ACC112 (cell line): ENCODE data around the gene PDLIM1.

Source experiments
- H2AFZ ChIP-seq: fragments of 200-600 bp; sonication (generic); one replicate; pipeline ENCODE4 v1.6.0; 2017; ENCODE audit warnings: antibody characterized with exemption, low read length; ENCODE audit not compliant: unreplicated experiment
- H3K27ac ChIP-seq: fragments of 200-600 bp; sonication (generic); 2 replicates; pipeline ENCODE4 v1.5.1; 2014; ENCODE audit warnings: low read depth, mild to moderate bottlenecking, antibody characterized with exemption, low read length, moderate library complexity
- H3K27me3 ChIP-seq: fragments of 200-600 bp; sonication (generic); 2 replicates; pipeline ENCODE4 v1.6.1; 2014; ENCODE audit warnings: mild to moderate bottlenecking, antibody characterized with exemption, low read length, moderate library complexity, mixed read lengths; ENCODE audit not compliant: insufficient read depth
- H3K36me3 ChIP-seq: fragments of 200-600 bp; sonication (generic); 2 replicates; pipeline ENCODE4 v1.6.1; 2016; ENCODE audit warnings: mild to moderate bottlenecking, antibody characterized with exemption, low read length, moderate library complexity, mixed read lengths; ENCODE audit not compliant: insufficient read depth
- H3K4me1 ChIP-seq: fragments of 200-600 bp; sonication (generic); one replicate; pipeline ENCODE4 v1.6.1; 2016; ENCODE audit warnings: low read length, mixed read lengths; ENCODE audit not compliant: insufficient read depth, unreplicated experiment, control insufficient read depth
- H3K4me3 ChIP-seq: fragments of 200-600 bp; sonication (generic); 2 replicates; pipeline ENCODE4 v1.5.1; 2014; ENCODE audit warnings: mild to moderate bottlenecking, low read depth, low read length
- H3K79me2 ChIP-seq: fragments of 200-600 bp; sonication (generic); one replicate; pipeline ENCODE4 v1.6.0; 2016; ENCODE audit warnings: low read length; ENCODE audit not compliant: control insufficient read depth, unreplicated experiment, insufficient read depth

Gene PDLIM1

DNA sequence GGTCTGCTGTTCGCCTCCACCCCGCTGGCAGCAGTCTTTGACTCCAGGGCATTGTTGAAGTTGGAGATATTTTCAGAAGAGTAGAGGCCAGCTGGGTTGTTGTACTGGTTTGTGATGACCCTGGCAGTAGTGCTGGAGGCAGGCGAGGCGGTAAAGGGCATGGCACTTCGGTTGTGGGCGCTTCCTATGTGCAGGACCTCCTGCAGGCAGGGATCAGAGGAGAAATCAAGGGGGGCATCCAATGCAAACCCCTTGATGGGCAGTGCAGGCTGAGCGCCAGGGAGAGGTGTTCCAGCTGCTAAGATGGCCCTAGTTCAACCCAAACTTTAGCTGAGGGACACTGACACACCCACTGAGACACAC, 27.0 kb downstream of the PDLIM1 start:
- peaks cover 12% of the 10 kb centered on the region for H3K36me3 ChIP-seq
- no peak overlapping the region for H3K27ac ChIP-seq
- H3K79me2 ChIP-seq, result peaks cover 4% of the 10 kb centered on the region
- no peaks in the 10 kb centered on the region for H3K27me3 ChIP-seq
- no peak overlapping the region for H3K4me3 ChIP-seq
- peaks cover 38% of the 10 kb centered on the region for H3K4me1 ChIP-seq
- H2AFZ ChIP-seq, result no peak overlapping the region

DNA sequence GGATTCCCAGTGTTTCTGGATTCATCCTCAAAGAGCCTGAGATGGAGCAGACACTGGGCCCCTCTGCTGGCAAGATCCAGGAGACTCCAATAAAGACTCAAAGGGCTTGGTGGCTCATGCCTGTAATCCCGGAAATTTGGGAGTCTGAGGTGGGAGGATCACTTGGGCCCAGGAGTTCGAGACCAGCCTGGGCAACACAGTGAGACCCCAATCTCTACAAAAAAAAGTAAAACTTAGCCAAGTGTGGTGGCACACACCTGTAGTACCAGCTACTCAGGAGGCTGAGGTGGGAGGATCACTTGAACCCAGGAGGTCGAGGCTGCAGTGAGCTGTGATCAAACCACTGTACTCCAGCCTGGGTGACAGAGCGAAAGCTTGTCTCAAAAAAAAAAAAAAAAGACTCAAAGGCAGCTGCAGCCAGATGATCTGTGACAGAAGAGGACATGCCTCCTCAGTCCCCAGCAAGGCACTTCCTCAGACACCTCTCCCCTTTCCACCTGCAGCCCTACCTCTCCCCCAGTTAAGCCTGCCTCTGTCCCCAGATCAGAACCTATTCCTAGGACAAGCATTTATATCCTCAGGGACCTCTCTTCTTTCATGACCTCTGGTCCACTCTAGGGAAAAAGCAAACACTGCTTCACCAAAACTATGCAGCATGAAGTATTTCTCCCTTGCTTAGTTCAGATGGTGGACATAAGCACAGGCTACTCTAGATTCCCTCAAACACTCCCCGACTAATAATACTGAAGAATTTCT, 27.9 kb downstream of the PDLIM1 start:
- H3K27me3 ChIP-seq, result no peaks in the 10 kb centered on the region
- peaks cover 17% of the 10 kb centered on the region for H3K36me3 ChIP-seq
- no peak overlapping the region for H3K4me3 ChIP-seq
- no peak overlapping the region for H2AFZ ChIP-seq
- peaks cover 30% of the 10 kb centered on the region for H3K4me1 ChIP-seq
- H3K27ac ChIP-seq, result no peak overlapping the region
- peaks cover 4% of the 10 kb centered on the region for H3K79me2 ChIP-seq

DNA sequence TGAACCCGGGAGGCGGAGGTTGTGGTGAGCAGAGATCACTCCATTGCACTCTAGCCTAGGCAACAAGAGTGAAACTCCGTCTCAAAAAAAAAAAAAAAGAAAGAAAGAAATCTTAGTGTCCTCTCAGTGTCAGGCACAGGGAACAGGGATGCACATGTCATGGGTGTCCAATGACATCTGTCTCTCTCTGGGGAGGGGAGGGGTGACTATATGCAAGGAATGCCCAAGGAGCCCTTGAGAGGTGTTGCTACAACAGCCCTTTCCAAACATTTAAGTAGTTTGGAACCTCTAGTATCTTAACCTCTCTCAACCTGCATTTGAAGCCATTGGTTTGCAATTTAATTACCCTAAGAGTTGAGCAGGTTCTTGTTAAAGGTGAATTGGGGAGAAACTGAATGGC, 28.9 kb downstream of the PDLIM1 start:
- Histone ChIP-seq H3K4me1 (peaks cover 26% of the 10 kb centered on the region), H3K36me3 (peaks cover 24% of the 10 kb centered on the region), H3K27ac (peak overlapping the region; percentile 99), H3K79me2 (peaks cover 4% of the 10 kb centered on the region), H3K27me3 (no peaks in the 10 kb centered on the region), H2AFZ (no peak overlapping the region), H3K4me3 (no peak overlapping the region)

DNA sequence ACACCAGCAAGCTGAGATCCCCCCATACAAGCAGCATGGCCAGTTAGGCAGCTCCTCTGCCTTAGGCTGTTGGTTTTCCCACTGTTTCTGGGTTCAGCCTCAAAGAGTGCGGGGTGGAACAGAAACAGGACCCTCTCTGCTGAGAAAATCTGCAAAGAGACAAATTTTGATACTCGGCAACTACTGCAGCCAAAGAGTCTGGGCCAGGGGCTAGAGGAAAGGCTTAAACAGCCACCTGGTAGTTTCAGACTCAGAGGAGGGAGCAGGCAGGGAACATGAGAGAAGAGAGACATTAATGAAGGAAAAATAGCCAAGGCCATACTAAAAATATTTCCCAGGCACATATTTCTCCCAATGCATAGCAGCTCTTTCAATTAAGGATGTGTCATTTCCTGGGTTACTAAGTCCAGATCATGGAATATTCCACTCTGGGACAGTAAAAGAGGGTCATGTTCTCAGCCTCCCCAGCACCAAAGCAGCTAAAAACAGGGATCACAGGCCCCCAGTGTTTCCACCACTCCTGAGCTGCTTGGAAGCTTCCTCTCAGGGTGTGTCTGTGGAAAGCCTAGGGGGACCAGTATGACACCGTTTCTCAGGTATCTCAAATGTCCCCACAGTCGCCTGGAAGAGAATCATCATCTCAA, 29.8 kb downstream of the PDLIM1 start:
- no peak overlapping the region for H2AFZ ChIP-seq
- peak overlapping the region; percentile 61 for H3K4me3 ChIP-seq
- H3K79me2 ChIP-seq, result peaks cover 4% of the 10 kb centered on the region
- no peaks in the 10 kb centered on the region for H3K27me3 ChIP-seq
- peaks cover 20% of the 10 kb centered on the region for H3K4me1 ChIP-seq
- peak overlapping the region; percentile 99 for H3K27ac ChIP-seq
- H3K36me3 ChIP-seq, result peaks cover 30% of the 10 kb centered on the region

DNA sequence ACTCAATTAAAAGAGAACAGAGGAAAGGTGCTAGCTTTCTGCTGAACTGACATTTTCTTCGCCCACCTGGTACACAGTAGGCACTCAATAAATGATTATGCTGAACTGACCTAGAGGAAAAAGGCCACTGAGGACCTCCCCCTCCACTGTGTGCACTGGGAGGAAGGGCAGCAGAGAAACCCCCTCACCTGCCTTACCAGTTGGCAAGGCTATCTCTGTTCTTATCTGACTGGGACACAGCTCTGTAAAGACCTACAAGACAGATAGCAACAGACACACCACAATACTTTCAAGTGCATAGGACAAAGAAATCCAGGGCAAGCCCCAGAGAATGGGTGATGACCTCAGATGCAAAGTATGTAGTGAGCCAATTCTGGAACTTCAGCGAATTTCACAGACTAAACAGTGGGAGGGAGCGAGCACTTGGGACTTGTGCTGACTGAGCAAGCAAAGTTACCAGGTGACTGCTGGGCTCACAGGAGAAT, 30.4 kb downstream of the PDLIM1 start:
- peaks cover 30% of the 10 kb centered on the region for H3K36me3 ChIP-seq
- peaks cover 20% of the 10 kb centered on the region for H3K4me1 ChIP-seq
- peak overlapping the region; percentile 61 for H3K4me3 ChIP-seq
- H3K27ac ChIP-seq, result peak overlapping the region; percentile 99
- peaks cover 4% of the 10 kb centered on the region for H3K79me2 ChIP-seq
- no peaks in the 10 kb centered on the region for H3K27me3 ChIP-seq
- no peak overlapping the region for H2AFZ ChIP-seq

DNA sequence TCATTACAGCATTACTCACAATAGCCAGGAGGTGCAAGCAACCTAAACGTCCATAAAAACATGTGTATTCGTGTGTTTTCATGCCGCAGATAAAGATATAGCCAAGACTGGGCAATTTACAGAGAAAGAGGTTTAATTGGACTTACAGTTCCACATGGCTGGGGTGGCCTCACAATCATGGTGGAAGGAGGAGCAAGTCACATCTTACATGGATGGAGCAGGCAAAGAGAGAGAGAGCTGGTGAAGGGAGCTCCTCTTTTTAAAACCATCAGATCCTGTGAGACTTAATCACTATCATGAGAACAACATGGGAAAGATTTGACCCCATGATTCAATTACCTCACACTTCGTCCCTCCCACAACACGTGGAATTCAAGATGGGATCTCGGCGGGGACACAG, 33.0 kb downstream of the PDLIM1 start:
- Histone ChIP-seq H2AFZ (no peak overlapping the region), H3K79me2 (peaks cover 10% of the 10 kb centered on the region), H3K36me3 (peaks cover 30% of the 10 kb centered on the region), H3K27me3 (no peaks in the 10 kb centered on the region), H3K4me1 (peaks cover 24% of the 10 kb centered on the region), H3K27ac (no peak overlapping the region), H3K4me3 (no peak overlapping the region)

DNA sequence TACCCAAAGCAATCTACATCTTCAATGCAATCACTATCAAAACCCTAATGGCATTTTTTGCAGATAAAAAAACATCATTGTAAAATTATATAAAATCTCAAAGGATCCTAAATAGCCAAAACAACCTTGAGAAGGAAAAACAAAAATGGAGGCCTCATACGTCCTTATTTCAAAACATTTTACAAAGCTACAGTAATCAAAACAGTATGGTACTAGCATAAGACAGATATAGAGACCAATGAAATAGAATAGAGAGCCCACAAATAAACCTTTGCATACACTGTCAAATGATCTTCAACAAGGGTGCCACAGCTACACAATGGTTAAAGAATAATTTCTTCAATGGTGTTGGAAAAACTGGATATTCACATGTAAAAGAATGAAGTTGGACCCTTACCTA, 34.5 kb downstream of the PDLIM1 start:
- H3K79me2 ChIP-seq, result peaks cover 12% of the 10 kb centered on the region
- no peak overlapping the region for H2AFZ ChIP-seq
- peaks cover 20% of the 10 kb centered on the region for H3K4me1 ChIP-seq
- no peak overlapping the region for H3K27ac ChIP-seq
- peaks cover 30% of the 10 kb centered on the region for H3K36me3 ChIP-seq
- H3K27me3 ChIP-seq, result no peaks in the 10 kb centered on the region
- no peak overlapping the region for H3K4me3 ChIP-seq

DNA sequence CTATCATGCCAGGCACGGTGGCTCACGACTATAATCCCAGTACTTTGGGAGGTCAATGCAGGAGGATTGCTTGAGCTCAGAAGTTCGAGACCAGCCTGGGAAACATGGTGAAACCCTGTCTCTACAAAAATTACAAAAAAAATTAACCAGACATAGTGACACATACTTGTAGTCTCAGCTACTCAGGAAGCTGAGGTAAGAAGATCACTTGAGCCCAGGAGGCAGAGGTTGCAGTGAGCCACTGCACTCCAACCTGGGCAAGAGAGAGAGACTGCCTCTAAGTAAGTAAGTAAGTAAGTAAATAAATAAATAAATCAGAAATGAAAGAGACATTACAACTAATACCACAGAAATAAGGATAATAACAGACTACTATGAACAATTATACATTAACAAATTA, 36.2 kb downstream of the PDLIM1 start:
- peaks cover 22% of the 10 kb centered on the region for H3K36me3 ChIP-seq

DNA sequence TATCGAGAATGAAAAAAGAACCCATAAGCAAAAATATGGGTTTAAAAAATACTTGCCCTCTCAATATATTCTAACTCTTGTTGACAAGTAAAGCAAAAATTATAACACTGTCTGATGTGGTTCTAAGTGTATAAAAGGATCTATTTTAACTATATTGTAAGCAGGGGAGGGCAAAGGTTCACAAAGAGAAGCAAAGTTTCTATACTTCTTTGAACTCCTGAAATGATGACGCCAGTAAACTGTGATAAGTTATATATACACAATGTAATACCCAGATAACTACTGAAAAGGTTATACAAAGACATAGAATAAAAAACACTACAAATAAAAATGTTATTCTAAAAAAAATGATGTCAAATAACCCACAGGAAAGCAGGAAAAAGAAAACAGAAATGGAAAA, 37.1 kb downstream of the PDLIM1 start:
- Histone ChIP-seq H3K27ac (no peak overlapping the region), H3K27me3 (no peaks in the 10 kb centered on the region), H3K79me2 (peaks cover 8% of the 10 kb centered on the region), H3K4me1 (peaks cover 4% of the 10 kb centered on the region), H2AFZ (no peak overlapping the region), H3K36me3 (peaks cover 17% of the 10 kb centered on the region), H3K4me3 (no peak overlapping the region)

More for the DNA sequence above, 36.2 kb downstream of the PDLIM1 start:
- no peaks in the 10 kb centered on the region for H3K27me3 ChIP-seq
- H3K79me2 ChIP-seq, result peaks cover 8% of the 10 kb centered on the region
- peaks cover 4% of the 10 kb centered on the region for H3K4me1 ChIP-seq
- no peak overlapping the region for H3K27ac ChIP-seq
- no peak overlapping the region for H2AFZ ChIP-seq
- no peak overlapping the region for H3K4me3 ChIP-seq

DNA sequence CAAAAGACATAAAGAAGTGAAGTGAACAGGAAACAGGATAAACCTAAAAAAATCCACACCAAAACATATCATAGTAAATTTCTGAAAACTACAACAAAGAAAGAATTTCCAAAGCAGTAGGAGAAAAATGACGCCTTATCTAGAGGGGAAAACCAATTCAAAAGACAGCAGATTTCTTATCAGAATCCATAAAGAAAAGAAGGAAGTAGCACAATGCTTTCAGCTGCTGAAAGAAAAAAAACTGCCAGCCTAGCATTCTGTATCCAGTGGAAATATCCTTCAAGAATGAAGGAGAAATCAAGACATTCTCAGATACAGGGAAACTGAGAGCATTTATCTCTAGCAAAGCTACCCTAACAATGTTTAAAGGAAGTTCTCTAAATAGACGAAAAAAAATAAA, 37.8 kb downstream of the PDLIM1 start:
- Histone ChIP-seq H3K27ac (no peak overlapping the region), H3K79me2 (peaks cover 8% of the 10 kb centered on the region), H3K4me3 (no peak overlapping the region), H3K27me3 (no peaks in the 10 kb centered on the region), H3K36me3 (peaks cover 13% of the 10 kb centered on the region), H2AFZ (no peak overlapping the region), H3K4me1 (peaks cover 7% of the 10 kb centered on the region)

DNA sequence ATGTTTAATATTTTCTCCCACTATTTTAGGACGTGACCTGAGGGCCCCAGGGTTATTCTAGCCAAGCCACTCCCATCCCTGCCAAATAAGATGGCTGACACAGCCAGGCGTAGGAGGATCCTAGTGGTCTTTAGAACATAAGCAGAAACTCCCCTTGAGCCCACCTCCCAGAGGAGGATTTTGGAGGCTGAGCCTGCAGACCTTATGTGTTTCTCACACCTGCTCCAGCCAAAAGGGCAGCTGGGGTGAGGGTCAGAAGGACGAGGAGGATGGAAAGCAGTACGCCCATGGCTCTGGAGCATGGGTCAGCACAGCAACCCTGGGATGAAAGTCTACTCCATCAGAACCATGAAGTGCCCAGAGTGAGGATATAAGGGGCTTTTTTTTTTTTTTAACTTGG, 39.9 kb downstream of the PDLIM1 start:
- peaks cover 21% of the 10 kb centered on the region for H3K4me1 ChIP-seq
- H3K27ac ChIP-seq, result no peak overlapping the region
- peaks cover 8% of the 10 kb centered on the region for H3K79me2 ChIP-seq
- H3K4me3 ChIP-seq, result no peak overlapping the region
- no peak overlapping the region for H2AFZ ChIP-seq
- no peaks in the 10 kb centered on the region for H3K27me3 ChIP-seq
- H3K36me3 ChIP-seq, result no peaks in the 10 kb centered on the region
